H1 (cell line): Measurements from ENCODE around the gene VPS25. TPM values are rescaled to one million over a fixed set of nuclear protein-coding genes. Genes with fewer than 3 reads are reported as not detected.

Source experiments
- CTCF ChIA-PET: fragments of 300-600 bp; sonication (Branson Sonifier 250); formaldehyde crosslinking; loops from one replicate; lab custom pipeline; 2021; ENCODE audit not compliant: partially characterized antibody; lab: Charles Lee
- POLR2A ChIA-PET: fragments of 300-600 bp; sonication (Branson Sonifier 250); formaldehyde crosslinking; loops from one replicate; lab custom pipeline; 2021; ENCODE audit warnings: inconsistent platforms; ENCODE audit not compliant: partially characterized antibody; lab: Charles Lee
- DNase-seq, 2 experiments: peaks; one replicate each; pipeline versions ENCODE4 v3.0.0 to v3.0.0-alpha.2; 2010 to 2022; ENCODE audit warnings: low spot score in 2 of 2, low read depth in 1 of 2, mixed read lengths in 1 of 2
- FAIRE-seq: peaks from 2 replicates; lab custom pipeline; 2011; peaks lifted over from hg19 to GRCh38; lab: Jason Lieb, UNC
- H2AFZ ChIP-seq: 2 replicates; pipeline ENCODE4 v1.8.1; 2012; ENCODE audit warnings: low read length, inconsistent platforms
- H2AK5ac ChIP-seq: 2 replicates; pipeline ENCODE4 v1.6.1; 2013; ENCODE audit warnings: low read depth, low read length
- H2BK120ac ChIP-seq: replicated peaks from 2 replicates; pipeline ENCODE3; 2013; ENCODE audit warnings: low read depth, low read length, inconsistent platforms
- H2BK12ac ChIP-seq: 2 replicates; pipeline ENCODE4 v1.6.1; 2013; ENCODE audit warnings: low read depth, low read length
- H2BK15ac ChIP-seq: 2 replicates; pipeline ENCODE4 v1.6.1; 2013; ENCODE audit warnings: low read length
- H2BK20ac ChIP-seq: 2 replicates; pipeline ENCODE4 v1.6.1; 2013; ENCODE audit warnings: low read length
- H2BK5ac ChIP-seq: 2 replicates; pipeline ENCODE4 v1.6.1; 2013; ENCODE audit warnings: low read depth, low read length
- H3K14ac ChIP-seq: 2 replicates; pipeline ENCODE4 v1.6.1; 2013; ENCODE audit warnings: inconsistent platforms; ENCODE audit not compliant: insufficient read length
- H3K18ac ChIP-seq: 2 replicates; pipeline ENCODE4 v1.6.1; 2013; ENCODE audit warnings: low read length; ENCODE audit errors: extremely low read depth
- H3K23ac ChIP-seq: 2 replicates; pipeline ENCODE4 v1.6.1; 2013; ENCODE audit warnings: inconsistent platforms; ENCODE audit not compliant: insufficient read length
- H3K23me2 ChIP-seq: 2 replicates; pipeline ENCODE4 v1.6.1; 2013; ENCODE audit warnings: low read depth, low read length
- H3K27ac ChIP-seq: 2 replicates; pipeline ENCODE4 v1.6.1; 2011; ENCODE audit warnings: low read depth, low read length, inconsistent platforms
- H3K27me3 ChIP-seq, 4 experiments: replicated peaks in 1 of 4; 1 replicate in 1 of 4; 2 replicates in 3 of 4; pipeline versions ENCODE4 v1.6.1 to v1.8.1; 2011 to 2013; ENCODE audit warnings: low read length in 3 of 4, mild to moderate bottlenecking in 3 of 4, inconsistent platforms in 2 of 4, mixed read lengths in 2 of 4, moderate library complexity in 1 of 4; ENCODE audit not compliant: control insufficient read depth in 3 of 4, insufficient read depth in 3 of 4; ENCODE audit errors: extremely low read depth in 1 of 4
- H3K36me3 ChIP-seq, 4 experiments: 2 replicates each; pipeline versions ENCODE4 v1.6.1 to v1.8.1; 2011 to 2013; ENCODE audit warnings: mild to moderate bottlenecking in 4 of 4, low read length in 3 of 4, moderate library complexity in 2 of 4, control low read depth in 1 of 4, inconsistent platforms in 1 of 4; ENCODE audit not compliant: insufficient read depth in 4 of 4, control insufficient read depth in 2 of 4
- H3K4ac ChIP-seq: replicated peaks from 2 replicates; pipeline ENCODE3; 2013; ENCODE audit warnings: low read length, low read depth, mixed read lengths, inconsistent platforms; ENCODE audit not compliant: insufficient read length
- H3K4me1 ChIP-seq, 4 experiments: replicated peaks in 1 of 4; 1 replicate in 1 of 4; 2 replicates in 3 of 4; pipeline versions ENCODE4 v1.6.1 to v1.8.1; 2011 to 2013; ENCODE audit warnings: low read length in 3 of 4, inconsistent platforms in 2 of 4, mixed read lengths in 1 of 4; ENCODE audit not compliant: insufficient read depth in 4 of 4, control insufficient read depth in 3 of 4
- H3K4me2 ChIP-seq, 2 experiments: 2 replicates each; pipeline versions ENCODE4 v1.6.1 to v1.8.1; 2011 to 2013; ENCODE audit warnings: low read depth in 2 of 2, low read length in 2 of 2, control low read depth in 1 of 2, inconsistent platforms in 1 of 2, mild to moderate bottlenecking in 1 of 2; ENCODE audit not compliant: insufficient read depth in 1 of 2
- H3K4me3 ChIP-seq, 4 experiments: fragments of 200-600, 300-600 bp in 1 of 4; sonication (generic), shearing (Covaris generic), sonication (Bioruptor Twin) in 1 of 4; 2 replicates each; pipeline versions ENCODE4 v1.5.1 to v1.8.1; 2011 to 2016; ENCODE audit warnings: low read length in 4 of 4, low read depth in 3 of 4, control low read depth in 2 of 4, inconsistent platforms in 2 of 4, mild to moderate bottlenecking in 2 of 4, mixed read lengths in 1 of 4, moderate library complexity in 1 of 4; ENCODE audit not compliant: insufficient read depth in 2 of 4; ENCODE audit errors: extremely low read depth in 1 of 4
- H3K56ac ChIP-seq: replicated peaks from 2 replicates; pipeline ENCODE3; 2013; ENCODE audit warnings: low read depth, mild to moderate bottlenecking, mixed read lengths, low read length, inconsistent platforms; ENCODE audit not compliant: insufficient read length
- H3K79me1 ChIP-seq: 2 replicates; pipeline ENCODE4 v1.6.1; 2013; ENCODE audit warnings: low read depth, low read length, control low read depth
- H3K79me2 ChIP-seq, 2 experiments: 2 replicates each; pipeline versions ENCODE4 v1.6.1 to v1.8.1; 2012 to 2013; ENCODE audit warnings: low read length in 2 of 2, mild to moderate bottlenecking in 2 of 2, inconsistent platforms in 1 of 2; ENCODE audit not compliant: insufficient read depth in 2 of 2, control insufficient read depth in 1 of 2
- H3K9ac ChIP-seq, 4 experiments: replicated peaks in 1 of 4; 1 replicate in 1 of 4; 2 replicates in 3 of 4; pipeline versions ENCODE4 v1.6.1 to v1.8.1; 2011 to 2013; ENCODE audit warnings: low read depth in 3 of 4, low read length in 3 of 4, control low read depth in 2 of 4, mild to moderate bottlenecking in 2 of 4, moderate library complexity in 2 of 4, inconsistent platforms in 1 of 4; ENCODE audit errors: extremely low read depth in 1 of 4
- H3K9me3 ChIP-seq, 2 experiments: 2 replicates each; pipeline versions ENCODE4 v1.6.1 to v1.8.1; 2012 to 2013; ENCODE audit warnings: mild to moderate bottlenecking in 2 of 2, moderate library complexity in 2 of 2, control low read depth in 1 of 2, inconsistent platforms in 1 of 2, low read depth in 1 of 2, low read length in 1 of 2, mixed read lengths in 1 of 2; ENCODE audit not compliant: insufficient read depth in 2 of 2
- H4K20me1 ChIP-seq, 2 experiments: replicated peaks in 1 of 2; 2 replicates each; pipeline versions ENCODE3 to v1.8.1; 2011 to 2013; ENCODE audit warnings: inconsistent platforms in 2 of 2, low read length in 2 of 2, mild to moderate bottlenecking in 1 of 2; ENCODE audit not compliant: insufficient read depth in 2 of 2, control insufficient read depth in 1 of 2
- H4K5ac ChIP-seq: 2 replicates; pipeline ENCODE4 v1.6.1; 2013; ENCODE audit warnings: low read length, low read depth, mixed read lengths, inconsistent platforms; ENCODE audit not compliant: insufficient read length
- H4K8ac ChIP-seq: 2 replicates; pipeline ENCODE4 v1.8.0; 2013; ENCODE audit warnings: mild to moderate bottlenecking, moderate library complexity, low read length, inconsistent platforms; ENCODE audit not compliant: insufficient read depth; ENCODE audit errors: extremely low read depth
- H4K91ac ChIP-seq: replicated peaks from 2 replicates; pipeline ENCODE3; 2013; ENCODE audit warnings: low read length, mixed read lengths, inconsistent platforms; ENCODE audit not compliant: insufficient read length
- ASH2L ChIP-seq: fragments of 200-600, 300-600 bp; sonication (generic); IDR thresholded peaks from one replicate; pipeline ENCODE4 v1.7.1; 2017; ENCODE audit warnings: low read length
- CTCF ChIP-seq, 3 experiments: IDR thresholded peaks; 1 replicate in 2 of 3; 2 replicates in 1 of 3; pipeline versions ENCODE4 v1.5.1 to v1.6.1; 2011; ENCODE audit warnings: low read length in 3 of 3, mild to moderate bottlenecking in 3 of 3, inconsistent platforms in 2 of 3, low read depth in 1 of 3, moderate library complexity in 1 of 3; ENCODE audit not compliant: insufficient read depth in 1 of 3; ENCODE audit errors: control extremely low read depth in 1 of 3
- E2F6 ChIP-seq: IDR thresholded peaks from 2 replicates; pipeline ENCODE4 v1.6.1; 2012; ENCODE audit warnings: inconsistent platforms
- EP300 ChIP-seq, 2 experiments: IDR thresholded peaks; 1 replicate in 1 of 2; 2 replicates in 1 of 2; pipeline ENCODE4 v1.6.1; 2011 to 2012; ENCODE audit warnings: low read depth in 2 of 2, low read length in 2 of 2, mild to moderate bottlenecking in 2 of 2, borderline replicate concordance in 1 of 2, inconsistent platforms in 1 of 2, moderate library complexity in 1 of 2
- GABPA ChIP-seq: IDR thresholded peaks from 2 replicates; pipeline ENCODE4 v1.6.1; 2011; ENCODE audit warnings: mild to moderate bottlenecking, low read length, moderate library complexity, borderline replicate concordance; ENCODE audit not compliant: insufficient read depth
- GTF2F1 ChIP-seq: IDR thresholded peaks from 2 replicates; pipeline ENCODE4 v1.6.1; 2012; ENCODE audit warnings: low read depth, low read length, improper control_type of control experiment, borderline replicate concordance
- NANOG ChIP-seq: IDR thresholded peaks from 2 replicates; pipeline ENCODE4 v1.6.1; 2011; ENCODE audit warnings: low read length, low read depth, mild to moderate bottlenecking, inconsistent platforms; ENCODE audit not compliant: insufficient read depth, poor library complexity, severe bottlenecking
- NRF1 ChIP-seq: IDR thresholded peaks from 2 replicates; pipeline ENCODE4 v1.6.1; 2011; ENCODE audit warnings: mild to moderate bottlenecking, low read depth, low read length, improper control_type of control experiment
- SP1 ChIP-seq: IDR thresholded peaks from 2 replicates; pipeline ENCODE4 v1.6.1; 2011; ENCODE audit warnings: low read depth, low read length
- ZNF274 ChIP-seq: IDR thresholded peaks from 2 replicates; pipeline ENCODE4 v1.7.0; 2012; ENCODE audit warnings: low read length, borderline replicate concordance; ENCODE audit errors: extremely low read depth
- WGBS, 2 experiments: shearing (Covaris generic) in 1 of 2; methylation state at CpG; one replicate each; pipeline versions ENCODE4 v1.1.6 to v1.1.7; 2013 to 2015; ENCODE audit warnings: low lambda C conversion rate in 2 of 2, mixed read lengths in 2 of 2, inconsistent platforms in 1 of 2, low coverage in 1 of 2, missing lambda C conversion rate in 1 of 2; ENCODE audit not compliant: insufficient replicate concordance in 2 of 2, insufficient coverage in 1 of 2, insufficient read length in 1 of 2; ENCODE audit errors: extremely low coverage in 1 of 2, missing lambda C conversion rate in 1 of 2; 5-methylcytosine and 5-hydroxymethylcytosine counted together
- polyA plus RNA-seq, 7 experiments: library from polyadenylated mRNA; depleted of rRNA in 3 of 7; stranded (reverse) in 5 of 7; unstranded in 2 of 7; fragments of >200 nt in 5 of 7; fragments of 200-250 nt in 2 of 7; gene quantifications; 1 replicate in 5 of 7; 2 replicates in 1 of 7; 4 replicates in 1 of 7; pipeline versions ENCODE4 v1.2.1 to v1.2.3, GENCODE V29; 2011 to 2013; ENCODE audit warnings: missing spikeins in 2 of 7, mixed read lengths in 2 of 7
- total RNA-seq: library from RNA; stranded (reverse); fragmentation: NEBNext Ultra II Directional; extraction: Animal tissue kit (Norgen Biotek cat#: 25700); gene quantifications from 2 replicates; pipeline ENCODE4 v1.2.1, GENCODE V29; 2021

VPS25 gene
- total and polyA plus RNA-seq, 2 of the 8 experiments (the other 6 are each of a cell fraction or from before 2014, with no cell fraction given): 88.2 to 188 TPM

- H3K4me1 ChIP-seq: no peaks in the 10 kb centered on the region
- no peak overlapping the region for H2BK5ac ChIP-seq
- no peak overlapping the region for H3K18ac ChIP-seq
- no peak overlapping the region for H2AFZ ChIP-seq
- no peak overlapping the region for H3K56ac ChIP-seq
- H3K27me3 ChIP-seq: peaks cover 0 to 8% (median 0%) of the 10 kb centered on the region in 4 experiments; a peak in 1 of 7 replicates
- H4K8ac ChIP-seq: no peak overlapping the region
- FAIRE-seq: no peak
- no peak overlapping the region for H3K23ac ChIP-seq
- 83% methylated on average over 2 of the region's 2 CpGs; no CpG with 5 or more reads in 1 of the 2 experiments for WGBS, 2 experiments
- H4K5ac ChIP-seq: no peak overlapping the region
- no peak for DNase-seq
- no peaks in the 10 kb centered on the region for H3K23me2 ChIP-seq
- no peaks in the 10 kb centered on the region for H3K9me3 ChIP-seq
- no peak overlapping the region for H3K27ac ChIP-seq
- no peaks in the 10 kb centered on the region for H3K79me1 ChIP-seq
- no peak overlapping the region for H3K4ac ChIP-seq
- no peak overlapping the region for H2BK12ac ChIP-seq
- no peak overlapping the region for H3K4me2 ChIP-seq
- no peaks in the 10 kb centered on the region for H3K79me2 ChIP-seq
- no peak overlapping the region for H4K91ac ChIP-seq
- no peak overlapping the region for H2BK20ac ChIP-seq
- no peaks in the 10 kb centered on the region for H3K36me3 ChIP-seq
- H2BK15ac ChIP-seq: no peak overlapping the region
- H3K14ac ChIP-seq: no peak overlapping the region
- H3K9ac ChIP-seq: no peak overlapping the region
- no peak overlapping the region for H2AK5ac ChIP-seq
- H4K20me1 ChIP-seq: peaks cover 0 to 2% of the 10 kb centered on the region in 2 experiments
- POLR2A ChIA-PET: interaction anchor here (0.6 to 1.5 kb wide), 3 partner anchors 10 to 53 kb away, joined by 3 to 7 read pairs (median 5); partner anchors contain the start of gene WNK4
- H3K4me3 ChIP-seq: no peak overlapping the region
- H2BK120ac ChIP-seq: no peak overlapping the region
- CTCF ChIA-PET: interaction anchor here (0.7 to 1.0 kb wide), 2 partner anchors 49 to 603 kb away, joined by 3 to 4 read pairs; no protein-coding TSS in a partner anchor
- TF ChIP-seq SP1: no peak
- no peak for TF ChIP-seq ZNF274
- TF ChIP-seq EP300 (IDR thresholded peaks at IDR 0.05; ENCODE audit: borderline replicate concordance in 1 of 2, low read depth in 2 of 2, low read length in 2 of 2): no peak
- no peak for TF ChIP-seq GABPA
- TF ChIP-seq NRF1: no peak
- TF ChIP-seq ASH2L: no peak
- TF ChIP-seq NANOG: no peak
- TF ChIP-seq GTF2F1: no peak
- TF ChIP-seq E2F6: no peak
- no peak for TF ChIP-seq CTCF (IDR thresholded peaks at IDR 0.05; ENCODE audit: control extremely low read depth in 1 of 3, insufficient read depth in 1 of 3, low read depth in 1 of 3, low read length in 3 of 3)
Measured at GRCh38 chr17:42791948-42792347, 18.7 kb downstream of the VPS25 start.
